Measurements from ENCODE around the gene JAM3.

Gene JAM3

DNA sequence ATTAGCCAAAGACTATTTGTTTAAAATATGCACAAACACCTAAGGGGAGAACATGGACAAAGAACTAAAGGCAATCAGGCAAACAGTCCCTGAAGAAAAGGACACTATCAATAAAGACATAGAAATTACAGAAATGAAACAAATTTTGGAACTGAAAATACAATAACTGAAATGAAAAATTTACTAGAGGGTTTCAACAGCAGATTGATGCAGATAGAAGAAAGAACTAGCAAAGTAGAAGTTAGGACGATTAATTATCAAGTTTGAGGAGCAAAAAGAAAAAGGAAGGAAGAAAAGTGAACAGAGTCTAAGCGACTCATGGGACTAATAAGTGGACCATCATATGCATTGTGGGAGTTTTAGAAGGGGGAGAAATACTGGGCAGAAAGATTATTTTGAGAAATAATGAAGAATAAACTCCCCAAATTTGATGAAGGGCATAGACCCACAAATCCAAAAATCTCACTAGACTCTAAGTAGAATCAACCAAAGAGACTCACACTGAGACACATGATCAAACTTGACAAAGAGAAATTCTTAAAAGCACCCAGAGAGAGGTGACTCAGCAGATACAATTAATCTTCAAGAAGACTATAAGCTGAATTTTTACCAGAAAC is 62.9 kb downstream of the JAM3 start:
- H3K4me3 ChIP-seq (ENCODE audit: low read depth, low read length) = no peak overlapping the region
- in situ Hi-C loops (cut with HindIII; ENCODE audit: low sequenced_read_pairs) = no loop called here
- TF ChIP-seq, protein P1, sequence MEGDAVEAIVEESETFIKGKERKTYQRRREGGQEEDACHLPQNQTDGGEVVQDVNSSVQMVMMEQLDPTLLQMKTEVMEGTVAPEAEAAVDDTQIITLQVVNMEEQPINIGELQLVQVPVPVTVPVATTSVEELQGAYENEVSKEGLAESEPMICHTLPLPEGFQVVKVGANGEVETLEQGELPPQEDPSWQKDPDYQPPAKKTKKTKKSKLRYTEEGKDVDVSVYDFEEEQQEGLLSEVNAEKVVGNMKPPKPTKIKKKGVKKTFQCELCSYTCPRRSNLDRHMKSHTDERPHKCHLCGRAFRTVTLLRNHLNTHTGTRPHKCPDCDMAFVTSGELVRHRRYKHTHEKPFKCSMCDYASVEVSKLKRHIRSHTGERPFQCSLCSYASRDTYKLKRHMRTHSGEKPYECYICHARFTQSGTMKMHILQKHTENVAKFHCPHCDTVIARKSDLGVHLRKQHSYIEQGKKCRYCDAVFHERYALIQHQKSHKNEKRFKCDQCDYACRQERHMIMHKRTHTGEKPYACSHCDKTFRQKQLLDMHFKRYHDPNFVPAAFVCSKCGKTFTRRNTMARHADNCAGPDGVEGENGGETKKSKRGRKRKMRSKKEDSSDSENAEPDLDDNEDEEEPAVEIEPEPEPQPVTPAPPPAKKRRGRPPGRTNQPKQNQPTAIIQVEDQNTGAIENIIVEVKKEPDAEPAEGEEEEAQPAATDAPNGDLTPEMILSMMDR (IDR thresholded peaks at IDR 0.05; ENCODE audit: low read depth, low read length, missing control alignments) = no peak
- no peak for DNase-seq (ENCODE audit: low read depth)

DNA sequence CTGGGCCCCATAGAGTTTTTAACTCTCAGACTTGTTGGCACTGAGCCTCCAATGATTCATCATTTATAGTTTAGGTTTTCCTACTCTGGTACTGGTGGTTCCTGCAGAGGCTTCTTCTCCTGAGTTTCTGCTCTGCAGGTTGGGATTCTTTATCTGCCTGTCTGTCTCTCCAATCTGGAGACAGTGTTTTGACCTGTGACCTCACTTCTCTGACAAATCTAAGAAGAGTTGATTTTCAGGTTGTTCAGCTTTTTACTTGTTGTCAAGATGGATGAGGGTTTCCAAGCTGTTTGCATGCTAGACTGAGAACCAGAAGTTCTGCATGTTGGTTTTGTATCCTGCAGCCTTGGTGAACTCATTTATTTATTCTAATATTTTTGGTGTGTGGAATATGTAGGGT is 63.9 kb downstream of the JAM3 start:
- in situ Hi-C loops (cut with HindIII; ENCODE audit: low sequenced_read_pairs) = no loop called here
- no peak for DNase-seq (ENCODE audit: low read depth)
- H3K4me3 ChIP-seq (ENCODE audit: low read depth, low read length) = no peak overlapping the region
- TF ChIP-seq, protein P1 (IDR thresholded peaks at IDR 0.05; ENCODE audit: low read depth, low read length, missing control alignments) = no peak

DNA sequence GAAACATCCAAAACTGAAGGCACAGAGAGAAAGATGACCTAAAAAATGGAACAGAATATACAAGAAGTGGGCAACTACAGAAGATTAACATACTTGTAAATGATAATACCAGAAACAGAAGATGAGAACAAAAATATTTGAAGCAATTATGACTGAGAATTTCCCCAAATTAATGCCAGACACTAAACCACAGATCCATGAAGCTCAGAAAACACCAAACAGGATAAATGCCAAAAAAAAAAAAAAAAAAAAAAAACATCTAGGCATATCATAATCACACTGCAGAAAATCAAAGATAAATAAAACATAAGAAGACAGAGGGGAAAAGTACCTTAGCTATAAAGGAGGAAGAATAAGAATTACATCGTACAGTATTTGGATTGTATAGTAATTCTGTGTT is 65.3 kb downstream of the JAM3 start:
- in situ Hi-C loops (cut with HindIII; ENCODE audit: low sequenced_read_pairs) = no loop called here
- H3K4me3 ChIP-seq (ENCODE audit: low read depth, low read length) = no peak overlapping the region
- TF ChIP-seq, protein P1 (IDR thresholded peaks at IDR 0.05; ENCODE audit: low read depth, low read length, missing control alignments) = no peak
- no peak for DNase-seq (ENCODE audit: low read depth)

DNA sequence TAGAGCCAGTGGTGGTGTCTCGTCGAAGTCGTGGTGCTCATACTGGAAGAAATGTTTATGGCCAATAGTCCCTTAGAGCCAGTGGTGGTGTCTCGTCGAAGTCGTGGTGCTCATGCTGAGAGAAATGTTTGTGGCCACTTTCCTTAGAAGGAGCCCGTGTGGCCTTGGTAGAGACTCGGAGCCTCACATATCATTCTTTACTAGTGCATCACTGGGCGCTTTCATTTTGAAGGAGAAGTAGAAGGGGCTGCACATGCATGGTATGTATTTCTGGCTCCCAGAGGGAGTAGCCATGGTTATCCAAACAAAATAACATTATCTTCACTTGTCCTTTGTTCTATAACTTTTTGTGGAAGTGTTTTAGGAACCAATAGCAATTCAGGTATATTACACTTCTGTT is 69.5 kb downstream of the JAM3 start:
- TF ChIP-seq, protein P1 (IDR thresholded peaks at IDR 0.05; ENCODE audit: low read depth, low read length, missing control alignments) = no peak
- no peak overlapping the region for H3K4me3 ChIP-seq (ENCODE audit: low read depth, low read length)
- in situ Hi-C loops (cut with HindIII; ENCODE audit: low sequenced_read_pairs) = no loop called here
- DNase-seq (ENCODE audit: low read depth) = no peak

DNA sequence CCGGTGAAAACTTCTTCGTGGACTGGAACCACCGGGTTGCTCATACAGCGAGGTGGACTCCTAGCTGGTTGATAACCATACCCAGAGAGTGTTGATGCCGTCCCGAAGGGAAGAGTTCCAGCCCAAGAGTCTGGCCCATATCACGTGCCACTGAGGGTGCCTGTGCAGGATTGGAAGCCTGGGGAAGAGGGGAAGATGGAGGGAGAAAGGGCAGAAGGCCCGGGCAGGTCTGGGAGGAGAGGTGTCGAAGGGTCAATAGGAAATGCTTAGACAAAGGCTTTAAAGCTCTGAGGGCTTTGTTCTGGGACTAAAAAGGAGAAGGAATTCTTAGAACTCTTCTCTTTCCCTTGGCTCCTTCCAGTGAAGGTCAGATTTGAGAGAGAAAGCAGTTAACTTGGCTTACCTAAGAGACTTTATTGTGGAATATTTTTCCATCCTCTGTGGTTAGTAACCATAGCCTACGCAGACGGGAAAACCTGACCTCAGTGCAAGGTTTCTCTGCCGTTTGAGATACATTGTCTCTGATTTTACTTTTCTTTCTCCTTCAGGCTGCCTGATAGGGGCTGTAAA is 70.5 kb downstream of the JAM3 start:
- H3K4me3 ChIP-seq (ENCODE audit: low read depth, low read length) = no peak overlapping the region
- no peak for DNase-seq (ENCODE audit: low read depth)
- TF ChIP-seq, protein P1 (IDR thresholded peaks at IDR 0.05; ENCODE audit: low read depth, low read length, missing control alignments) = no peak
- in situ Hi-C loops (cut with HindIII; ENCODE audit: low sequenced_read_pairs) = no loop called here

DNA sequence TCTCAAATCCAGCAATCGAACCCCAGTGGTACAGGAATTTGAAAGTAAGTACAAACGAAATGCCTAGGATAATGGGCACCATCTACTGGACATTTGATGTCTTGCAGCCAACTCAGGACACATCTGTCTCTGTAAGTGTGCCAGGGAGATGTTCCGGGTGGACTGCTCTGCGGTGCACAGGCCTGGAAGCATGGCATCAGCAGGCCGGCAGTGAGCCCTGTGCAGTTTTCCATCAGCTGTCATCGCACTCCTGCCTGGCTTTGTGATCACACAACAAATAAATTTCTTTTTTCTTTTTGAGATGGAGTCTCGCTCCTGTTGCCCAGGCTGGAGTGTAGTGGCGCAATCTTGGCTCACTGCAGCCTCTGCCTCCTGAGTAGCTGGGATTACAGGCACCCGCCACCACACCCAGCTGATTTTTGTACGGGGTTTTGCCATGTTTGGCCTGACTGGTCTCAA is 71.0 kb downstream of the JAM3 start:
- in situ Hi-C loops (cut with HindIII; ENCODE audit: low sequenced_read_pairs) = no loop called here
- H3K4me3 ChIP-seq (ENCODE audit: low read depth, low read length) = no peak overlapping the region
- peak; percentile 83 for DNase-seq (ENCODE audit: low read depth)
- TF ChIP-seq, protein P1 (IDR thresholded peaks at IDR 0.05; ENCODE audit: low read depth, low read length, missing control alignments) = peak; percentile 90
